ENCODE results near the gene ABCD4.

ABCD4 gene

DNA sequence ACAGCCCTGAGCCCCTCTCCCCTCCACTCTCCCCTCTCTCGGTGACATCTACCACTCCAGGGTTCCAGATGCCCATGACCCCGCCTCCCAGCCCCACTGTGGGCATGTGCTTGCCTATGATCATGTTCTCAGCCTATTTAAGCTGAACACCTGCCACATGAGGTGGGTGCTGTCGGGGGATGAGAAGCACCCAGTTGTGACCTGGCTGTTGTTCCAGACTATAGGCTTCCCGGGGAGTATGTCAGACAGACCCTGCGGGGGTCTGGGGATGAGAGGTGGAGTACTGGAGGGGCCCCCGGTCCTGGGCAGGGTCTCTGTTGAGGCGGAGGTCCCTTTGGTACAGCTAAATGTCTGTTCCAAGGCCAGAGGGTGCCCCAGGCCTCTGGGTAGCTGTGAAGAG, 57.4 kb downstream of the ABCD4 start:
- DNase-seq (ENCODE audit: low spot score), result no peak
- in situ Hi-C loops (cut with MboI; ENCODE audit: low pct_unique_long_range_greater_than_20kb, low sequenced_read_pairs, unreplicated experiment), result no loop called here
- TF ChIP-seq, protein P1, sequence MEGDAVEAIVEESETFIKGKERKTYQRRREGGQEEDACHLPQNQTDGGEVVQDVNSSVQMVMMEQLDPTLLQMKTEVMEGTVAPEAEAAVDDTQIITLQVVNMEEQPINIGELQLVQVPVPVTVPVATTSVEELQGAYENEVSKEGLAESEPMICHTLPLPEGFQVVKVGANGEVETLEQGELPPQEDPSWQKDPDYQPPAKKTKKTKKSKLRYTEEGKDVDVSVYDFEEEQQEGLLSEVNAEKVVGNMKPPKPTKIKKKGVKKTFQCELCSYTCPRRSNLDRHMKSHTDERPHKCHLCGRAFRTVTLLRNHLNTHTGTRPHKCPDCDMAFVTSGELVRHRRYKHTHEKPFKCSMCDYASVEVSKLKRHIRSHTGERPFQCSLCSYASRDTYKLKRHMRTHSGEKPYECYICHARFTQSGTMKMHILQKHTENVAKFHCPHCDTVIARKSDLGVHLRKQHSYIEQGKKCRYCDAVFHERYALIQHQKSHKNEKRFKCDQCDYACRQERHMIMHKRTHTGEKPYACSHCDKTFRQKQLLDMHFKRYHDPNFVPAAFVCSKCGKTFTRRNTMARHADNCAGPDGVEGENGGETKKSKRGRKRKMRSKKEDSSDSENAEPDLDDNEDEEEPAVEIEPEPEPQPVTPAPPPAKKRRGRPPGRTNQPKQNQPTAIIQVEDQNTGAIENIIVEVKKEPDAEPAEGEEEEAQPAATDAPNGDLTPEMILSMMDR (IDR thresholded peaks at IDR 0.05; ENCODE audit: extremely low read depth, insufficient read depth, missing control alignments), result no peak

DNA sequence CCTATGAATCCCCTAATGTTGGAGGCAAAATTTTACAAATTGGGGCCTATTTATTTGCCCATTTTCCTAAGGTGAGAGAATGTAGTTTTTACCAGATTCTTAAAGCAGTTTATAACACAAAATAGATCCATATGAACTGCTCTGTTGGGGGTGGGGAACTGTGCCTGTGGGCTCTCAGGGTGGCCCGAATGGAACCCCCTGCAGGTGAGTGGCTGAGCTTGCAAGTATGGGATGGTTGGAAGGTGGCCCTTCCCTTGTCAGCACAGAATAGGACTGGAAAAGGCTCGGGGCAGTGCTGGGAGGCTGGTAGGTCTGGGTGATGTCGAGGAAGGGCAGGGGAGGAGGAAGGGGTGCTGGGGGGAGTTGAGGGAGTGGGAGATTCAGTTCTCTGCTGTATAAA, 58.6 kb downstream of the ABCD4 start:
- DNase-seq (ENCODE audit: low spot score), result no peak
- in situ Hi-C loops (cut with MboI; ENCODE audit: low pct_unique_long_range_greater_than_20kb, low sequenced_read_pairs, unreplicated experiment), result no loop called here

DNA sequence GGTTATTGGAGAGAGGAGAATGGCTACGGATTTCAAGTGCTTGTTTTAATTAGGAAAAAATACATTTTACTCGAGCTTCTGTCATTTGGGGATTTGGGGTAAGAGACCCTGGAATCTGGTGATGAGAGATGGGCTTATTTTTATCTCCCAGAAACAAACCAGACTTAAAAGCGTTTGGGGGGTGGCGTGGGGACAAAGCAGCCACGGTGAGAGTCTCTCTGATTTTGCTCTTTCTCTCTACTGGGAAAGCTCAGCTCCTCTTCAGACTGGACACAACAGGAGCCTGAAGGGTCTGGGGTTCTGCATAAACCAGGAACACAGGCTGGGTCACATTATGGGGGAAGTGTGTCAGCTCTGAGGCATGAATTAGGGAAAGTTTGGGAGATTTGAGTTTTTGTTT, 59.7 kb downstream of the ABCD4 start:
- no peak for DNase-seq (ENCODE audit: low spot score)
- TF ChIP-seq, protein P1 (IDR thresholded peaks at IDR 0.05; ENCODE audit: extremely low read depth, insufficient read depth, missing control alignments), result no peak
- in situ Hi-C loops (cut with MboI; ENCODE audit: low pct_unique_long_range_greater_than_20kb, low sequenced_read_pairs, unreplicated experiment), result no loop called here

More for the DNA sequence above, 58.6 kb downstream of the ABCD4 start:
- TF ChIP-seq, protein P1 (IDR thresholded peaks at IDR 0.05; ENCODE audit: extremely low read depth, insufficient read depth, missing control alignments), result no peak

DNA sequence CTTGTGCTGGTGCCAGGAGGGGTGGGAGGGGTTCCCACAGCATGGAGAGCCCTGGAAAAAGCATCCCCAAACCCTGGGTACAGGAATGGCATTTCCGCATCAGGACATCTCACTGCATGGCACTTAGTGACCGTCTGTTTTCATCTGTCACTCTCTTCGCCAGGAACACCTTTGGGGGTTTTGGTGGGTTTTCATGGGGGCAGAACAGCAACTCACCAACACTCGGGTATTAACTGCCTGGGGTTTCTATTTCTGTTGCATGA, 60.0 kb downstream of the ABCD4 start:
- TF ChIP-seq, protein P1 (IDR thresholded peaks at IDR 0.05; ENCODE audit: extremely low read depth, insufficient read depth, missing control alignments), result no peak
- in situ Hi-C loops (cut with MboI; ENCODE audit: low pct_unique_long_range_greater_than_20kb, low sequenced_read_pairs, unreplicated experiment), result no loop called here
- no peak for DNase-seq (ENCODE audit: low spot score)

DNA sequence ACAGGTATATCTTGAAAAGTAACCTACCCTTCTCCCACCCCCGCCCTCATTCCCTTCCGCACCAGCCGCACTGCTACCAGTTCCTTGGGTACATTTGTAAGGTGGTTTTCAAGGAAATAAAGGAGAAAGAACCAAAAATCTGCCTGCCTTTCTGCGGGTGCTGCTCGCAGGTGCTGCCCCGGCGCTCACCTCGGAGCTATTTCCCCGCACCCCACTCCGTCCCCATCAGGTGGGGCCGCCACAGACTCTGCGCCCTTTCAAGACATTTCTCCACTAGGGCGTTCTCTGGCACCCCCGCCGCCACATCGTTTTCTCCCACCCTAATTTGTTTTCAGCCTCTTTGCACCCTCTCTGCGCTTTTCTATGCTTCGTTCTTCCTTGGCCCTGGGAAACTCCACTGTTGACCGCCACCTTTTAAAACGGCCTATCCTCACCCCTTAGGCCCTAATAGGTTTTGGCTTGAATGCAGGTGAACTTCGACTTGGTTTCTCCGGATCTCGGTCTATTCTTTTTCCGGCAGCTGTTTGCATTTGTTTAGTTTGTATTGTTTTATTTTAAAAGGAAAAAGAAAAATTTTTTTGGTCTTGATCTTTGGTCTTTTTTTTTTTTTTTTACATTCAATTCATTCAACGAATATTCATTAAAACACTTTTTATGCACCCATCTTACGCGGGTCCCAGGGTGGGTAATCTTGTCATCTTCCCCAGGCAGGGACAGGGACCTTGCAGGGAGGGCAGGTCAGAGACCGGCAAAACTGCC, 60.5 kb downstream of the ABCD4 start:
- no peak for DNase-seq (ENCODE audit: low spot score)
- TF ChIP-seq, protein P1 (IDR thresholded peaks at IDR 0.05; ENCODE audit: extremely low read depth, insufficient read depth, missing control alignments), result no peak
- in situ Hi-C loops (cut with MboI; ENCODE audit: low pct_unique_long_range_greater_than_20kb, low sequenced_read_pairs, unreplicated experiment), result no loop called here

DNA sequence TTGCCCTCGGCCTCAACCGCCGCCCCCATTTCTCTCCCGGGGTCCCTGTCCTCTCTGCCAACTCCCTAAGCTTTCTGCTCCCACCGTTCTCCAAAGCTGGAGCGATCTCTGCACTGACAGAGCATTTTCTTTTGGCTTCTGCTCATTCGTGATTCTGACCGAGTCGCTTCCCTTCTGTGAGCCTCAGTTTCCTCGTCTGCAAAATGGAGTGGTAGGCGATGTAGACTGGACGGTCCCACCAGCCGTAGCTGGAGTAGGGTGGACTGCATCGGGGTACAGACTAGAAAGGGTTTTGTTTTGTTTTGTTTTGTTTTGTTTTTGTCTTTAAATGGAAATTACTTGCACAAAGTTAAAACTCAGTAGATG, 61.1 kb downstream of the ABCD4 start:
- in situ Hi-C loops (cut with MboI; ENCODE audit: low pct_unique_long_range_greater_than_20kb, low sequenced_read_pairs, unreplicated experiment), result no loop called here
- TF ChIP-seq, protein P1 (IDR thresholded peaks at IDR 0.05; ENCODE audit: extremely low read depth, insufficient read depth, missing control alignments), result no peak
- no peak for DNase-seq (ENCODE audit: low spot score)
